Astrocyte of the cerebellum (primary cell): ENCODE measurements around the gene WFDC10A.
"Not testable (repeated sequence)": the region's sequence is repeated elsewhere in the genome, so short reads cannot be mapped to it uniquely, and the experiment has no call there.

Source experiments
- DNase-seq: peaks from one replicate; pipeline ENCODE4 v3.0.0-alpha.2; 2011; ENCODE audit warnings: low read depth
- H3K4me3 ChIP-seq: 2 replicates; pipeline ENCODE4 v1.5.1; 2011; ENCODE audit warnings: mild to moderate bottlenecking, low read depth, low read length, moderate library complexity
- in situ Hi-C: cut with HindIII; loops from 2 replicates; pipeline ENCODE4 v1.10.0; 2017; ENCODE audit warnings: low sequenced_read_pairs
- TF ChIP-seq, protein P1 (sequence below): IDR thresholded peaks from 2 replicates; pipeline ENCODE4 v1.5.1; 2012; ENCODE audit warnings: low read length, low read depth, moderate library complexity, mild to moderate bottlenecking; ENCODE audit errors: missing control alignments

The WFDC10A gene

DNA sequence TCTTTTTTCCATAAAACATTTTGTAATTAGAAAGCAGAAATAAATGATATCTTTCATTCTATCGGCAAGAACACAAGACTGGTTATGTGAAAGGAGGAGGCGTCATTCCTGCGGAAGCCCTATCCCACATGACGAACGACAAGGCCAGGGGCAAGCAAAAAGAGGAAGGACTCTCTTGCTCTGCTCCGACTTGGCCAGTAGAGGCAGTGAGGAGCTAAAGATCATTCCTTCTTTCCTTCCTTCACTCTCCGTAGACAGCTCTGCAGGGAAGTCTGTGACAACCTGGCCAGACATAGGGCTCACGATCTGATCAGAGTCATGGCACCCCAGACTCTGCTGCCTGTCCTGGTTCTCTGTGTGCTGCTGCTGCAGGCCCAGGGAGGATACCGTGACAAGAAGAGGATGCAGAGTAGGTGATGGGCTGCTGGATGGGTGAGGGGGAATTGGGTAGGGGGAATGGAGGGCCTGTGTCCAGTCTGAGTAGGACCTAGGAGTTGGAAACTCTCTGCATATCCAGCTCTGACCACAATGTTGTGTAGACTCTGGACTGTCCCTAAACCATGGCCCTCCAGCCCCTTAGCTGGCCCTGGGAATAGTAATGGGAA lies at the start of gene WFDC10A:
WFDC10A (plus strand) TSS at position 244 of the 605 bp plus-strand sequence; CDS start at position 319, 75 bp downstream.
- in situ Hi-C loops, result no loop called here
- TF ChIP-seq, protein P1, sequence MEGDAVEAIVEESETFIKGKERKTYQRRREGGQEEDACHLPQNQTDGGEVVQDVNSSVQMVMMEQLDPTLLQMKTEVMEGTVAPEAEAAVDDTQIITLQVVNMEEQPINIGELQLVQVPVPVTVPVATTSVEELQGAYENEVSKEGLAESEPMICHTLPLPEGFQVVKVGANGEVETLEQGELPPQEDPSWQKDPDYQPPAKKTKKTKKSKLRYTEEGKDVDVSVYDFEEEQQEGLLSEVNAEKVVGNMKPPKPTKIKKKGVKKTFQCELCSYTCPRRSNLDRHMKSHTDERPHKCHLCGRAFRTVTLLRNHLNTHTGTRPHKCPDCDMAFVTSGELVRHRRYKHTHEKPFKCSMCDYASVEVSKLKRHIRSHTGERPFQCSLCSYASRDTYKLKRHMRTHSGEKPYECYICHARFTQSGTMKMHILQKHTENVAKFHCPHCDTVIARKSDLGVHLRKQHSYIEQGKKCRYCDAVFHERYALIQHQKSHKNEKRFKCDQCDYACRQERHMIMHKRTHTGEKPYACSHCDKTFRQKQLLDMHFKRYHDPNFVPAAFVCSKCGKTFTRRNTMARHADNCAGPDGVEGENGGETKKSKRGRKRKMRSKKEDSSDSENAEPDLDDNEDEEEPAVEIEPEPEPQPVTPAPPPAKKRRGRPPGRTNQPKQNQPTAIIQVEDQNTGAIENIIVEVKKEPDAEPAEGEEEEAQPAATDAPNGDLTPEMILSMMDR, result peak; percentile 80
- DNase-seq, result no peak
- H3K4me3 ChIP-seq, result no peak within 1 kb of the TSS

DNA sequence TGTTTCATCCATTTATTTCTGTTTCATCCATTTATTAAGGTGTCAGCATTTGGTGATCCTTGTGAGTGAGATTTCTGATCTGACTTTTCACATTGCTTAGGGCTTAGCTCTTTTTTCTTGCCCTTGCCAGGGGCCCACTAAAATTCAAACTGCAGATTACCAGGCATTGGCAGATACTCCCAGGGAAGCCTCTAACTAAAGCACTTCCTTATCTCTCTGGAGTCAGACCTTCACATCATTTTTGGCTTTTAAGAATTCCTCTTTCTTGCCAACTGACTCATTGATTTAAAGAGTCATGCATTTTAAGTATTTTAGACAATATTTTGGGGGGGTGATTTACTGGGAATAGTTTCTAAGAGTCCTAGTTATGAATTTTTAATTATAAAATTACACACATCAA lies 47.8 kb upstream of the WFDC10A start:
- no peak overlapping the region for H3K4me3 ChIP-seq
- in situ Hi-C loops, result no loop called here
- DNase-seq, result no peak
- TF ChIP-seq, protein P1, result no peak

DNA sequence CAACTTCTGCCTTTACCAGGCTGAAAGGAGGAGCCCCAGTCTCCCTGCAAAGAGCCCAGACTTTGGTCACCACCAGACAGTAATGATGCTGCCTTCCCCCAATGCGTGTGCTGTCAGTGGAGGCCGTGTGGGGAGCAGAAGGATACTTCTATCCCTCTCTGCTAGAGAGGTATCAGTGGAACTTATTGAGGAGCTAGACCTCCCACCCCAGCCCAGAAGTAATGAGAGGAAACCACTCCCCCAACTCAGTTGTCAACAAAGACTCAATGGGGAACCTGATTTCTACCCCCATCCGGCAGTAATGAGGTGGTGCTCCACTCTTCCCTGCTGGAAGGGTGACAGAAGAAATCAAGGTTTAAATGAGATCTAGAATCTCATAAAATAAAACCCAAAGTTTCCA lies 46.0 kb upstream of the WFDC10A start:
- no peak overlapping the region for H3K4me3 ChIP-seq
- no peak for DNase-seq
- in situ Hi-C loops, result no loop called here
- TF ChIP-seq, protein P1, result no peak

DNA sequence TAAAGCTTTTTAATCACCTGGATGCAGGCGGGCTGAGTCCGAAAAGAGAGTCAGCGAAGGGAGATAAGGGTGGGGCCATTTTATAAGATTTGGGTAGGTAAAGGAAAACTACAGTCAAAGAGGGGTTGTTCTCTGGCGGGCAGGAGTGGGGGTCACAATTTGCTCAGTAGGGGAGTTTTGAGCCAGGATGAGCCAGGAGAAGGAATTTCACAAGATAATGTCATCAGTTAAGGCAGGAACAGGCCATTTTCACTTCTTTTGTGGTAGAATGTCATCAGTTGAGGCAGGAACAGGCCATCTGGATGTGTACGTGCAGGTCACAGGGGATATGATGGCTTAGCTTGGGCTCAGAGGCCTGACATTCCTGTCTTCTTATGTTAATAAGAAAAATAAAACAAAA lies 45.2 kb upstream of the WFDC10A start:
- DNase-seq, H3K4me3 ChIP-seq, in situ Hi-C loops: not testable (repeated sequence)

DNA sequence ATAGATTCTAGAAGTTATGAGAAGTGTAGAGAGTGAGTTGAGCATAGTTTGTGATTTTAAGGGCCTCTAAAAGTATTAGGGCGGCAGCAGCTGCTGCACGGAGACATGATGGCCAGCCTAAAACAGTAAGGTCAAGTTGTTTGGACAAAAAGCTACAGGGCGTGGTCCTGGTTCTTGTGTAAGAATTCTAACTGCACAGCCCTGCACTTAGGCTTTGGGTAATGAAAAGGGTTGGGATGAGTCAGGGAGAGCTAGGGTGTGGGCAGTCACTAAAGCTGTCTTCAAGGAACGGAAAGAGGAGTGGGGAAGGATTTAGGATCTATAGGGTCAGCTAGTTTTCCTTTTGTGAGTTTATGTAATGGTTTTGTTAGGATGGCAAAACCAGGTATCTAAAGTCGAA lies 43.6 kb upstream of the WFDC10A start:
- H3K4me3 ChIP-seq, in situ Hi-C loops, DNase-seq: not testable (repeated sequence)

DNA sequence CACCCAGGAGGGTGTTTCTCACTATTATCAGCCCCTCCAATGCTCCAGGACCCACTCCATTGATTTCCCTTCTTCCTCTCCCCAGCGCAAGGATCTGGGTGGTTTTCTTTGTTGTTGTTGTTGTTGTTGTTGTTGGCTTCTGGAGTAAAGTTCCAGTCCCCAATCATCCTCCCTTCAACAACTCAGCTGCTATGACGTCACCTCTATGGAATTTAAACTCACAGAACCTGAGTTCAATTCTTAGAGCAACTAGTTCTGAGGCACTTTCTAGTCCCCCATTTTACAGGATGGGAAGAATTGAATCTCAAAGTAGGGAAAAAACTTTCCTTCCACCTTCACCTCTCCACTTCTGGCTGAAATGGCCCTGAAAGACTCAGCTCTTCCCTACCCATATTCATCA lies 40.7 kb upstream of the WFDC10A start:
- no peak for DNase-seq
- in situ Hi-C loops, result no loop called here
- TF ChIP-seq, protein P1, result no peak
- H3K4me3 ChIP-seq, result no peak overlapping the region

DNA sequence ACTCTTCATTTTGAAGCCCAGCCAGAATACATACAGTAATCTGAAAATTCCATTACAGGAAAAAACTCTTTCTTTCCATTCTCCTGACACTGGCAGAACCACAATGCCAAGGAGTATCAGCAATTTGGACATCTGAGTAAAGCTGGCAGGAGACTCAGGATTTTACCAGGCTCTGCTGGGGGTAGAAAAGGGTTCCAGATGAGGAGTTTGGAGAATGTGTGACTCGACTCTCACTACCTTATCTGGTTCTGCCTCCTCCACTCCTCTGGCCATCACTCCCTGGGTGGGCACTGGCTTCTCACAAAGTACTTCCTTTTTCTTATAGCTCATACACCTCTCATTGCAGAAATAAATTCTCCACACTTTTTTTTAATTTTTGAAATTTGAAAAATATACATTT lies 39.8 kb upstream of the WFDC10A start:
- in situ Hi-C loops, result no loop called here
- no peak for DNase-seq
- TF ChIP-seq, protein P1, result no peak

More for the DNA sequence above, 39.8 kb upstream of the WFDC10A start:
- H3K4me3 ChIP-seq, result no peak overlapping the region
